K562 (cell line): Measurements from ENCODE around the gene KRT8. TPM values are rescaled to one million over a fixed set of nuclear protein-coding genes. Genes with fewer than 3 reads are reported as not detected.

Experiments used
- ATF7 ChIP-seq: fragments of 450-650 bp; IDR thresholded peaks from 2 replicates; pipeline ENCODE4 v1.7.1; 2014; ENCODE audit warnings: mild to moderate bottlenecking, moderate library complexity
- BRD9 ChIP-seq: fragments of 450-650 bp; IDR thresholded peaks from 2 replicates; pipeline ENCODE4 v1.6.1; 2018; ENCODE audit warnings: low read depth; ENCODE audit not compliant: partially characterized antibody
- ELF1 ChIP-seq: fragments of 200-800 bp; sonication (Bioruptor generic); IDR thresholded peaks from 2 replicates; pipeline ENCODE4 v1.6.1; 2016; ENCODE audit warnings: missing genetic modification characterization, missing compliant biosample characterization
- FIP1L1 ChIP-seq: fragments of 200-400 bp; formaldehyde crosslinking; IDR thresholded peaks from 2 replicates; pipeline ENCODE4 v1.6.1; 2018; ENCODE audit warnings: mild to moderate bottlenecking, low read depth, low read length; ENCODE audit not compliant: poor library complexity, severe bottlenecking
- GTF2E2 ChIP-seq: fragments of 200-800 bp; sonication (Bioruptor generic); IDR thresholded peaks from 2 replicates; pipeline ENCODE4 v1.6.1; 2016; ENCODE audit warnings: missing genetic modification characterization, missing compliant biosample characterization
- HDAC8 ChIP-seq: fragments of 450-650 bp; IDR thresholded peaks from 2 replicates; pipeline ENCODE4 v1.6.1; 2016; ENCODE audit warnings: mild to moderate bottlenecking, missing genetic modification characterization, moderate library complexity, missing compliant biosample characterization
- ILF3 ChIP-seq: fragments of 450-650 bp; IDR thresholded peaks from 2 replicates; pipeline ENCODE4 v1.6.1; 2018; ENCODE audit warnings: antibody characterized with exemption, mild to moderate bottlenecking, moderate library complexity, borderline replicate concordance
- JUND ChIP-seq, 2 experiments: IDR thresholded peaks; 2 replicates in 1 of 2; 3 replicates in 1 of 2; pipeline ENCODE4 v1.6.1; 2011; ENCODE audit warnings: borderline replicate concordance in 2 of 2, low read depth in 2 of 2, low read length in 2 of 2, improper control_type of control experiment in 1 of 2, missing biosample characterization in 1 of 2, missing genetic modification characterization in 1 of 2, missing genetic modification reagents in 1 of 2
- KLF1 ChIP-seq: fragments of 450-650 bp; IDR thresholded peaks from 2 replicates; pipeline ENCODE4 v1.6.1; 2016; ENCODE audit warnings: missing genetic modification characterization, missing compliant biosample characterization
- PHB2 ChIP-seq: fragments of 450-650 bp; IDR thresholded peaks from 2 replicates; pipeline ENCODE4 v1.6.1; 2017; ENCODE audit warnings: low read depth
- POLR2G ChIP-seq: fragments of 200-400 bp; formaldehyde crosslinking; IDR thresholded peaks from 2 replicates; pipeline ENCODE4 v1.6.1; 2017; ENCODE audit warnings: low read depth, mild to moderate bottlenecking, antibody characterized with exemption, low read length, moderate library complexity
- RBFOX2 ChIP-seq: fragments of 200-400 bp; formaldehyde crosslinking; IDR thresholded peaks from 2 replicates; pipeline ENCODE4 v1.6.1; 2017; ENCODE audit warnings: low read depth, mild to moderate bottlenecking, low read length, moderate library complexity
- RHOXF2B ChIP-seq: fragments of 250-450 bp; sonication (Bioruptor Pico); conservative IDR thresholded peaks from 2 replicates; pipeline ENCODE4 v1.5.1; 2021
- SAFB ChIP-seq: fragments of 200-400 bp; formaldehyde crosslinking; IDR thresholded peaks from 2 replicates; pipeline ENCODE4 v1.6.1; 2017; ENCODE audit warnings: low read depth, low read length, borderline replicate concordance
- SMAD4 ChIP-seq: fragments of 250-450 bp; sonication (Bioruptor Pico); conservative IDR thresholded peaks from 2 replicates; pipeline ENCODE4 v1.8.0; 2021; ENCODE audit warnings: inconsistent platforms, mild to moderate bottlenecking, moderate library complexity
- TBP ChIP-seq: optimal IDR thresholded peaks from 2 replicates; pipeline ENCODE3; 2011; ENCODE audit warnings: low read depth, low read length, improper control_type of control experiment
- ZZZ3 ChIP-seq: fragments of 450-650 bp; IDR thresholded peaks from 2 replicates; pipeline ENCODE4 v1.6.1; 2016; ENCODE audit warnings: antibody characterized with exemption, mild to moderate bottlenecking, moderate library complexity
- polyA plus RNA-seq, 8 experiments: library from polyadenylated mRNA; depleted of rRNA in 4 of 8; stranded (reverse) in 5 of 8; unstranded in 3 of 8; fragments of >200 nt; fragmentation: Nextera tagmentation in 2 of 8; fragmentation: Illumina TruSeq in 1 of 8; extraction: Ambion mirVana in 2 of 8; extraction: Trizol in 1 of 8; gene quantifications; 2 replicates each; pipeline versions ENCODE4 v1.2.1 to v1.2.3, GENCODE V29; 2011 to 2014; ENCODE audit warnings: inconsistent platforms in 1 of 8, missing spikeins in 1 of 8
- total RNA-seq, 7 experiments: library from RNA; depleted of rRNA in 6 of 7; stranded (reverse); fragments of >200 nt in 6 of 7; fragmentation: Illumina TruSeq in 2 of 7; extraction: Trizol in 2 of 7; gene quantifications; 2 replicates each; pipeline versions ENCODE4 v1.2.1 to v1.2.3, GENCODE V29; 2011 to 2021; ENCODE audit warnings: low replicate concordance in 1 of 7
- TF ChIP-seq, protein P1 (sequence below): sonication (generic); formaldehyde crosslinking; IDR thresholded peaks from 2 replicates; pipeline ENCODE4 v1.9.0; 2022; ENCODE audit warnings: mild to moderate bottlenecking, missing genetic modification reagents
- TF ChIP-seq, protein P2 (sequence below): fragments of 250-450 bp; sonication (Bioruptor Pico); IDR thresholded peaks from 2 replicates; pipeline ENCODE4 v1.4.0; 2020; ENCODE audit warnings: borderline replicate concordance
- TF ChIP-seq, protein P3 (sequence below), 2 experiments: fragments of 150-350 bp in 1 of 2; IDR thresholded peaks; 2 replicates each; pipeline ENCODE4 v1.6.1; 2012 to 2016; ENCODE audit warnings: low read depth in 2 of 2, low read length in 2 of 2, mild to moderate bottlenecking in 1 of 2, moderate library complexity in 1 of 2

The KRT8 gene
- total and polyA plus RNA-seq, 9 of the 15 experiments (the other 6 are each of a cell fraction or from before 2014, with no cell fraction given) = 41.5 to 661 (median 260) TPM

DNA sequence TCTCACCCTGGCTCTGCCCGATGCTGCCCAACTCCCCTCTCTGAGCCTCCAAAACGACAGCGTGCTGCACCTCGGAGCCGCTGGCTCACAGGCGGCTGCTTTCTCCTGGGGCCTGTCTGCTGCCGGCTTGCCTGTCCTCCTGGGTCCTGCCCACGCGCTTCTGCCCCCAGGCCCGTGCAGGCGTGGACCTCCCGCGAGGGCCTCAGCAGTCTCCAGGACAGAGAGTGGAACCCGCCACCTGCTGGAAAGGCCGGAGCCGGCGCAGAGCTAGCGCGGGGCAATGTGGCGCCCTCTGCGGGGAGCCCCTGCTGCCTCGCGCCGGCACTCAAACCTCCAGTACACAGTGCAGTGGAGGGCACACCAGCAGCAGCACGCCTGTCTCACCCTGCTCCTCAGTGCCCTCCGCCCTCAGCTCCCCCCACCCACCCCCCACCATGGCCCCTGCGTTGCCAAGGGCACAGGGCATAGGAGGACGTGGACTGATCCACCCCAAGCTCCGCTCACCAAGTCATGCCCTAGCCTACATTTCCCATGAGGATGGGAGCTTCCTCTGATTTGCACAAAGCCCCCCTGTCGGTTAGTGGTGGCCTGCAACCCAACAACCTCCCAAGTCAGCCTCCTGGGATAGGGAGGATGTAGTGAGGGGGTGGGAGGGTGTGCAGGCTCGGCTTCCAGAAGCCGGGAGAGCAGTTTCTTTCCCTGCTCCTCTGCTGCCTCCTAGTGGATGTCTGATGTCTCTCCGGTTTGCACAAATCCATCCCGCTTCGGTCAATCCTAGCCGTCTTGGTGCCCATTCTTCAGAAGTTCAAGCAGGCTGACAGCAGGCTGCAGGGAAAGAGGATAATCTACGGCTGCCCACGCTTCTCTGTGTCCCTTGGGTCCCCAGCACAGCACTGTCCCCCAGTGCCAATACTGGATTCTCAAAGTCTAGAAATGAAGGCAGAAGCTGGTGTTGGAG, 25.2 kb downstream of the KRT8 start (continued):
- TF ChIP-seq PHB2 = no peak
- TF ChIP-seq SMAD4 = peak; percentile 78
- no peak for TF ChIP-seq ZZZ3
- TF ChIP-seq POLR2G = peak; percentile 80
- TF ChIP-seq BRD9 = peak; percentile 41
- no peak for TF ChIP-seq RHOXF2B (CRISPR knock-in tag)
- peak; percentile 54; the same call in 1 of the 2 replicates for TF ChIP-seq ELF1 (tag)
- peak; percentile 77 for TF ChIP-seq RBFOX2
- no peak for TF ChIP-seq KLF1 (tag)
- TF ChIP-seq, protein P1, sequence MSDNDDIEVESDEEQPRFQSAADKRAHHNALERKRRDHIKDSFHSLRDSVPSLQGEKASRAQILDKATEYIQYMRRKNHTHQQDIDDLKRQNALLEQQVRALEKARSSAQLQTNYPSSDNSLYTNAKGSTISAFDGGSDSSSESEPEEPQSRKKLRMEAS (CRISPR knock-in tag) = peak; percentile 53; the same call in 1 of the 2 replicates
- TF ChIP-seq GTF2E2 (tag) = no peak
- 0 out of 2 replicates have a peak, but pooled peaks have one; percentile 21 for TF ChIP-seq HDAC8 (tag)
- TF ChIP-seq ATF7 = peak; percentile 47; the same call in 1 of the 2 replicates
- TF ChIP-seq SAFB = peak; percentile 83; the same call in 1 of the 2 replicates
- peak; percentile 71 for TF ChIP-seq FIP1L1
- peak; percentile 73 for TF ChIP-seq JUND (IDR thresholded peaks at IDR 0.05; ENCODE audit: borderline replicate concordance, low read depth, low read length)
- no peak; the same call in 2 of the 3 replicates for TF ChIP-seq JUND (tag; IDR thresholded peaks at IDR 0.05; ENCODE audit: borderline replicate concordance, low read depth, low read length)
- no peak for TF ChIP-seq TBP
- no peak for TF ChIP-seq ILF3
- TF ChIP-seq, protein P2, sequence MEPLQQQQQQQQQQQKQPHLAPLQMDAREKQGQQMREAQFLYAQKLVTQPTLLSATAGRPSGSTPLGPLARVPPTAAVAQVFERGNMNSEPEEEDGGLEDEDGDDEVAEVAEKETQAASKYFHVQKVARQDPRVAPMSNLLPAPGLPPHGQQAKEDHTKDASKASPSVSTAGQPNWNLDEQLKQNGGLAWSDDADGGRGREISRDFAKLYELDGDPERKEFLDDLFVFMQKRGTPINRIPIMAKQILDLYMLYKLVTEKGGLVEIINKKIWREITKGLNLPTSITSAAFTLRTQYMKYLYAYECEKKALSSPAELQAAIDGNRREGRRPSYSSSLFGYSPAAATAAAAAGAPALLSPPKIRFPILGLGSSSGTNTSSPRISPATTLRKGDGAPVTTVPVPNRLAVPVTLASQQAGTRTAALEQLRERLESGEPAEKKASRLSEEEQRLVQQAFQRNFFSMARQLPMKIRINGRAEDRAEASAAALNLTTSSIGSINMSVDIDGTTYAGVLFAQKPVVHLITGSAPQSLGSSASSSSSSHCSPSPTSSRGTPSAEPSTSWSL (CRISPR knock-in tag) = peak; percentile 82; the same call in 1 of the 2 replicates
- TF ChIP-seq, protein P3, sequence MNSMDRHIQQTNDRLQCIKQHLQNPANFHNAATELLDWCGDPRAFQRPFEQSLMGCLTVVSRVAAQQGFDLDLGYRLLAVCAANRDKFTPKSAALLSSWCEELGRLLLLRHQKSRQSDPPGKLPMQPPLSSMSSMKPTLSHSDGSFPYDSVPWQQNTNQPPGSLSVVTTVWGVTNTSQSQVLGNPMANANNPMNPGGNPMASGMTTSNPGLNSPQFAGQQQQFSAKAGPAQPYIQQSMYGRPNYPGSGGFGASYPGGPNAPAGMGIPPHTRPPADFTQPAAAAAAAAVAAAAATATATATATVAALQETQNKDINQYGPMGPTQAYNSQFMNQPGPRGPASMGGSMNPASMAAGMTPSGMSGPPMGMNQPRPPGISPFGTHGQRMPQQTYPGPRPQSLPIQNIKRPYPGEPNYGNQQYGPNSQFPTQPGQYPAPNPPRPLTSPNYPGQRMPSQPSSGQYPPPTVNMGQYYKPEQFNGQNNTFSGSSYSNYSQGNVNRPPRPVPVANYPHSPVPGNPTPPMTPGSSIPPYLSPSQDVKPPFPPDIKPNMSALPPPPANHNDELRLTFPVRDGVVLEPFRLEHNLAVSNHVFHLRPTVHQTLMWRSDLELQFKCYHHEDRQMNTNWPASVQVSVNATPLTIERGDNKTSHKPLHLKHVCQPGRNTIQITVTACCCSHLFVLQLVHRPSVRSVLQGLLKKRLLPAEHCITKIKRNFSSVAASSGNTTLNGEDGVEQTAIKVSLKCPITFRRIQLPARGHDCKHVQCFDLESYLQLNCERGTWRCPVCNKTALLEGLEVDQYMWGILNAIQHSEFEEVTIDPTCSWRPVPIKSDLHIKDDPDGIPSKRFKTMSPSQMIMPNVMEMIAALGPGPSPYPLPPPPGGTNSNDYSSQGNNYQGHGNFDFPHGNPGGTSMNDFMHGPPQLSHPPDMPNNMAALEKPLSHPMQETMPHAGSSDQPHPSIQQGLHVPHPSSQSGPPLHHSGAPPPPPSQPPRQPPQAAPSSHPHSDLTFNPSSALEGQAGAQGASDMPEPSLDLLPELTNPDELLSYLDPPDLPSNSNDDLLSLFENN (IDR thresholded peaks at IDR 0.05; ENCODE audit: low read depth in 2 of 2, low read length in 2 of 2) = peak in 1 of 2 experiments; percentile 52; a peak in 1 of 4 replicates
